Neuronal stem cell (in vitro differentiated cells): ENCODE results near the gene PPM1L.

ENCODE experiments used
- DNase-seq: peaks from one replicate; pipeline ENCODE4 v3.0.0-alpha.2; 2013; ENCODE audit warnings: low spot score
- H2AFZ ChIP-seq: one replicate; pipeline ENCODE4 v1.6.1; 2013; ENCODE audit warnings: mild to moderate bottlenecking, low read length, inconsistent platforms
- H2AK5ac ChIP-seq: 2 replicates; pipeline ENCODE4 v1.6.1; 2013; ENCODE audit warnings: low read depth, mild to moderate bottlenecking, inconsistent platforms, low read length, moderate library complexity, mixed read lengths
- H2BK120ac ChIP-seq: 2 replicates; pipeline ENCODE4 v1.6.1; 2013; ENCODE audit warnings: low read depth, mild to moderate bottlenecking, inconsistent platforms, low read length, moderate library complexity, mixed read lengths
- H2BK12ac ChIP-seq: one replicate; pipeline ENCODE4 v1.6.1; 2013; ENCODE audit warnings: low read length, inconsistent platforms
- H2BK15ac ChIP-seq: 2 replicates; pipeline ENCODE4 v1.6.1; 2013; ENCODE audit warnings: mild to moderate bottlenecking, low read length, inconsistent platforms, mixed read lengths
- H2BK5ac ChIP-seq: one replicate; pipeline ENCODE4 v1.6.1; 2013; ENCODE audit warnings: inconsistent platforms, mild to moderate bottlenecking, low read length, moderate library complexity
- H3K14ac ChIP-seq: one replicate; pipeline ENCODE4 v1.6.1; 2013; ENCODE audit warnings: low read length, inconsistent platforms
- H3K18ac ChIP-seq: 2 replicates; pipeline ENCODE4 v1.6.1; 2013; ENCODE audit warnings: low read length, inconsistent platforms
- H3K23ac ChIP-seq: 2 replicates; pipeline ENCODE4 v1.6.1; 2013; ENCODE audit warnings: low read depth, mild to moderate bottlenecking, mixed read lengths, low read length, inconsistent platforms; ENCODE audit not compliant: poor library complexity
- H3K27ac ChIP-seq: replicated peaks from 3 replicates; pipeline ENCODE4 v1.5.1; 2013; ENCODE audit warnings: low read length, inconsistent platforms
- H3K27me3 ChIP-seq, 3 experiments: 2 replicates each; pipeline ENCODE4 v1.6.1; 2013; ENCODE audit warnings: low read length in 3 of 3, mild to moderate bottlenecking in 2 of 3, inconsistent platforms in 1 of 3, low read depth in 1 of 3, mixed read lengths in 1 of 3, moderate library complexity in 1 of 3; ENCODE audit not compliant: control insufficient read depth in 3 of 3, insufficient read depth in 3 of 3
- H3K36me3 ChIP-seq, 2 donors: replicated peaks in 1 of 2; 2 replicates each; pipeline ENCODE4 v1.6.1; 2013; ENCODE audit warnings: low read length in 2 of 2; ENCODE audit not compliant: control insufficient read depth in 2 of 2, insufficient read depth in 2 of 2
- H3K4ac ChIP-seq: 2 replicates; pipeline ENCODE4 v1.6.1; 2013; ENCODE audit warnings: inconsistent platforms, mild to moderate bottlenecking, low read length, moderate library complexity
- H3K4me1 ChIP-seq, 2 donors: 1 replicate in 1 of 2; 2 replicates in 1 of 2; pipeline ENCODE4 v1.6.1; 2013; ENCODE audit warnings: low read length in 2 of 2, low read depth in 1 of 2; ENCODE audit not compliant: control insufficient read depth in 2 of 2, insufficient read depth in 1 of 2
- H3K4me2 ChIP-seq: one replicate; pipeline ENCODE4 v1.6.1; 2013; ENCODE audit warnings: mild to moderate bottlenecking, low read length, inconsistent platforms; ENCODE audit not compliant: insufficient read depth, poor library complexity, severe bottlenecking
- H3K4me3 ChIP-seq, 2 donors: 2 replicates each; pipeline ENCODE4 v1.5.1; 2013; ENCODE audit warnings: low read length in 2 of 2, mild to moderate bottlenecking in 2 of 2, inconsistent platforms in 1 of 2, moderate library complexity in 1 of 2
- H3K79me1 ChIP-seq: one replicate; pipeline ENCODE4 v1.6.1; 2013; ENCODE audit warnings: low read depth, mild to moderate bottlenecking, inconsistent platforms, low read length, moderate library complexity
- H3K9ac ChIP-seq: one replicate; pipeline ENCODE4 v1.6.1; 2013; ENCODE audit warnings: mild to moderate bottlenecking, low read depth, low read length, inconsistent platforms; ENCODE audit not compliant: poor library complexity
- H3K9me3 ChIP-seq, 2 donors: replicated peaks in 1 of 2; 2 replicates each; pipeline versions ENCODE3 to v1.6.1; 2013; ENCODE audit warnings: low read length in 2 of 2, mild to moderate bottlenecking in 2 of 2, inconsistent platforms in 1 of 2, low read depth in 1 of 2, mixed read lengths in 1 of 2, moderate library complexity in 1 of 2; ENCODE audit not compliant: control insufficient read depth in 2 of 2, insufficient read depth in 1 of 2
- H4K8ac ChIP-seq: one replicate; pipeline ENCODE4 v1.6.1; 2013; ENCODE audit warnings: low read depth, mild to moderate bottlenecking, inconsistent platforms, low read length, moderate library complexity
- H4K91ac ChIP-seq: one replicate; pipeline ENCODE4 v1.6.1; 2013; ENCODE audit warnings: low read length, low read depth, mild to moderate bottlenecking, inconsistent platforms; ENCODE audit not compliant: poor library complexity
- WGBS, 2 donors: extraction: QIAGEN DNeasy Blood & Tissue Kit; methylation state at CpG; one replicate each; pipeline ENCODE4 v1.1.7; 2013; ENCODE audit warnings: missing lambda C conversion rate in 2 of 2, mixed read lengths in 1 of 2; ENCODE audit not compliant: insufficient read length in 2 of 2, insufficient replicate concordance in 1 of 2; ENCODE audit errors: extremely low coverage in 2 of 2; 5-methylcytosine and 5-hydroxymethylcytosine counted together

Gene PPM1L

GRCh38 chr3:160822936-160823335 lies 66.9 kb downstream of the PPM1L start:
- Histone ChIP-seq H3K4me1 (peaks cover 2 to 9% of the 10 kb centered on the region in 2 donors), H3K23ac (no peak overlapping the region), H3K79me1 (no peaks in the 10 kb centered on the region), H3K9me3 (no peaks in the 10 kb centered on the region), H3K27me3 (no peaks in the 10 kb centered on the region), H4K8ac (no peak overlapping the region), H2AK5ac (no peak overlapping the region), H4K91ac (no peak overlapping the region), H2AFZ (no peak overlapping the region), H3K36me3 (no peaks in the 10 kb centered on the region), H3K14ac (no peak overlapping the region), H3K27ac (no peak overlapping the region), H2BK5ac (no peak overlapping the region), H2BK120ac (no peak overlapping the region), H2BK15ac (no peak overlapping the region), H3K9ac (no peak overlapping the region), H3K18ac (no peak overlapping the region), H3K4ac (no peak overlapping the region), H2BK12ac (no peak overlapping the region), H3K4me2 (no peak overlapping the region), H3K4me3 (no peak overlapping the region)
- no peak for DNase-seq

GRCh38 chr3:160825311-160825800 lies 69.3 kb downstream of the PPM1L start:
- Histone ChIP-seq H3K27me3 (no peaks in the 10 kb centered on the region), H2BK15ac (no peak overlapping the region), H2BK5ac (no peak overlapping the region), H3K36me3 (no peaks in the 10 kb centered on the region), H3K14ac (no peak overlapping the region), H3K4me2 (no peak overlapping the region), H3K4me3 (no peak overlapping the region), H3K79me1 (no peaks in the 10 kb centered on the region), H2AK5ac (no peak overlapping the region), H4K91ac (no peak overlapping the region), H3K27ac (no peak overlapping the region), H2AFZ (no peak overlapping the region), H3K4me1 (peaks cover 8 to 16% of the 10 kb centered on the region in 2 donors), H3K18ac (no peak overlapping the region), H4K8ac (no peak overlapping the region), H3K4ac (no peak overlapping the region), H2BK12ac (no peak overlapping the region), H3K9ac (no peak overlapping the region), H3K9me3 (no peaks in the 10 kb centered on the region), H2BK120ac (no peak overlapping the region), H3K23ac (no peak overlapping the region)
- no CpG with 5 or more reads among the region's 3 CpGs for WGBS, 2 donors
- no peak for DNase-seq

- Histone ChIP-seq H2BK15ac (no peak overlapping the region), H3K27ac (no peak overlapping the region), H4K91ac (no peak overlapping the region), H3K79me1 (no peaks in the 10 kb centered on the region), H3K27me3 (no peaks in the 10 kb centered on the region), H3K9ac (no peak overlapping the region), H2AFZ (no peak overlapping the region), H3K9me3 (no peaks in the 10 kb centered on the region), H2BK120ac (no peak overlapping the region), H3K14ac (no peak overlapping the region), H3K4me1 (peaks cover 8 to 16% of the 10 kb centered on the region in 2 donors), H3K4me2 (no peak overlapping the region), H2AK5ac (no peak overlapping the region), H2BK5ac (no peak overlapping the region), H3K18ac (no peak overlapping the region), H3K36me3 (no peaks in the 10 kb centered on the region), H2BK12ac (no peak overlapping the region), H3K23ac (no peak overlapping the region), H3K4ac (no peak overlapping the region), H4K8ac (no peak overlapping the region), H3K4me3 (no peak overlapping the region)
- DNase-seq, result no peak
These were observed 70.4 kb downstream of the PPM1L start for GRCh38 chr3:160826408-160826807.

- Histone ChIP-seq H2AFZ (no peak overlapping the region), H3K9me3 (no peaks in the 10 kb centered on the region), H3K36me3 (no peaks in the 10 kb centered on the region), H2BK15ac (no peak overlapping the region), H3K14ac (no peak overlapping the region), H4K8ac (no peak overlapping the region), H3K9ac (no peak overlapping the region), H3K4me3 (no peak overlapping the region), H4K91ac (no peak overlapping the region), H2AK5ac (no peak overlapping the region), H3K23ac (no peak overlapping the region), H2BK120ac (no peak overlapping the region), H2BK5ac (no peak overlapping the region), H3K4me2 (no peak overlapping the region), H3K79me1 (no peaks in the 10 kb centered on the region), H3K27ac (no peak overlapping the region), H3K4me1 (peaks cover 8 to 16% of the 10 kb centered on the region in 2 donors), H3K27me3 (no peaks in the 10 kb centered on the region), H2BK12ac (no peak overlapping the region), H3K18ac (no peak overlapping the region), H3K4ac (no peak overlapping the region)
- WGBS, 2 donors, result no CpG with 5 or more reads among the region's 2 CpGs
- no peak for DNase-seq
These were observed 71.0 kb downstream of the PPM1L start for GRCh38 chr3:160826991-160827390.
